Measurements from ENCODE around the gene GAB4.

GAB4 gene

DNA sequence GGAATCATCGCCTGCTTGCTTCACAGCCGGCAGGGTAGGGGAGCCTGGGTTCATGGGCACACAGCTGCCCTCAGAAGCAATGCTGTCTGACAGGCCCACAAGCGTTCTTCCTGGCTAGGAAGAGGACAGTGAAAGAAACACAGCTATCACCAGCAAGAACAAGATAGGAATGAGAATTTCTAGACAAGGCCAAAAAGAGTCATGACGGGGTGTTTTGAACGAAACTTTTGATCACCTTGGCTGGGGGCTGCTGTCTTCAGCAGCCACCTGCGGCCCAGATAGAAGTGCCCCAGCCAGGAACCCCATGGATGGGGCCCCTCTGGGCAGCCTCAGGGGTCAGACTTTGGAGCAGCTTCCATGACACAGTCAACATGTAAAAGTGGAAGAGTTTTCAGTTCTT is 41.8 kb downstream of the GAB4 start:
- in situ Hi-C loops (cut with MboI; ENCODE audit: low pct_unique_long_range_greater_than_20kb, low sequenced_read_pairs, unreplicated experiment): no loop called here
- DNase-seq (ENCODE audit: low spot score): no peak
- TF ChIP-seq, protein P1, sequence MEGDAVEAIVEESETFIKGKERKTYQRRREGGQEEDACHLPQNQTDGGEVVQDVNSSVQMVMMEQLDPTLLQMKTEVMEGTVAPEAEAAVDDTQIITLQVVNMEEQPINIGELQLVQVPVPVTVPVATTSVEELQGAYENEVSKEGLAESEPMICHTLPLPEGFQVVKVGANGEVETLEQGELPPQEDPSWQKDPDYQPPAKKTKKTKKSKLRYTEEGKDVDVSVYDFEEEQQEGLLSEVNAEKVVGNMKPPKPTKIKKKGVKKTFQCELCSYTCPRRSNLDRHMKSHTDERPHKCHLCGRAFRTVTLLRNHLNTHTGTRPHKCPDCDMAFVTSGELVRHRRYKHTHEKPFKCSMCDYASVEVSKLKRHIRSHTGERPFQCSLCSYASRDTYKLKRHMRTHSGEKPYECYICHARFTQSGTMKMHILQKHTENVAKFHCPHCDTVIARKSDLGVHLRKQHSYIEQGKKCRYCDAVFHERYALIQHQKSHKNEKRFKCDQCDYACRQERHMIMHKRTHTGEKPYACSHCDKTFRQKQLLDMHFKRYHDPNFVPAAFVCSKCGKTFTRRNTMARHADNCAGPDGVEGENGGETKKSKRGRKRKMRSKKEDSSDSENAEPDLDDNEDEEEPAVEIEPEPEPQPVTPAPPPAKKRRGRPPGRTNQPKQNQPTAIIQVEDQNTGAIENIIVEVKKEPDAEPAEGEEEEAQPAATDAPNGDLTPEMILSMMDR (IDR thresholded peaks at IDR 0.05; ENCODE audit: extremely low read depth, insufficient read depth, missing control alignments): no peak

DNA sequence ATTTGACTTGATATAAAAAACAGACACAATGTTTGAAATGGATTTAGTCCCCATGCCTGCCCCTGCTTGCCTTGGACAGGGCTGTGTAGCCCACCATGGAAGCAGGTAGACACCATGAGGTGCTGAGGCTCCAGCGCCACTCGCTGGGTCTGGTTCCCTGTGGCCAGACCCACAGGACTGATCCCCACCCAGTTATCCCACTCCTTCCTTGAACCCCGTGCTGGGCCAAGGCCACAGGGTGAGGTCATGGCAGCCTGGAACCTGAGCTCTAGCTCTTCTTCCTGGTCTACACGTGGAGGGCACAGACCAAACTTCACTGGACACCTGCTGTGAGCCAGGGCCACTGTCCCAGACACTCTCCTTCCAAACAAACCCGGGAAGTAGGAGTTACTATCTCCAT is 42.5 kb downstream of the GAB4 start:
- no peak for DNase-seq (ENCODE audit: low spot score)
- in situ Hi-C loops (cut with MboI; ENCODE audit: low pct_unique_long_range_greater_than_20kb, low sequenced_read_pairs, unreplicated experiment): no loop called here
- TF ChIP-seq, protein P1 (IDR thresholded peaks at IDR 0.05; ENCODE audit: extremely low read depth, insufficient read depth, missing control alignments): no peak

DNA sequence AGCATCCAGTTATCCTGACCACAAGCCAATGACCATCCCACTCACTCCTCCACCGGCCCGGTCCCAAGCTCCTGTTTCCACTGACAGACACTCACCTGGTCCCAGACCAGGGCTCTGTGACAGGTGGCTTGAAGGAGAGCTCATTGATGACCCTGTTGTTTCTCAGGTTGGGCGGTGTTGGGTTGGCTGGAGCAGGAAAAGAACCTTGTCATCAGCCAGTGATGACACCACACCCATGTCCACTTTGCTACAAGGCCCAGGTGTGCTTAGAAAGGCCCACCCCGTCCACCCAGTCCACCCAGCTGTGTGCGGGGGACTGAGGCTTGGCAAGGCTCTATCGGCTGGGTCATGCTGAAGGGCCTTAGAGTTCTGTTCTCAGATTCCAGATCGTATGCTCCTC is 42.9 kb downstream of the GAB4 start:
- TF ChIP-seq, protein P1 (IDR thresholded peaks at IDR 0.05; ENCODE audit: extremely low read depth, insufficient read depth, missing control alignments): no peak
- DNase-seq (ENCODE audit: low spot score): no peak
- in situ Hi-C loops (cut with MboI; ENCODE audit: low pct_unique_long_range_greater_than_20kb, low sequenced_read_pairs, unreplicated experiment): no loop called here

DNA sequence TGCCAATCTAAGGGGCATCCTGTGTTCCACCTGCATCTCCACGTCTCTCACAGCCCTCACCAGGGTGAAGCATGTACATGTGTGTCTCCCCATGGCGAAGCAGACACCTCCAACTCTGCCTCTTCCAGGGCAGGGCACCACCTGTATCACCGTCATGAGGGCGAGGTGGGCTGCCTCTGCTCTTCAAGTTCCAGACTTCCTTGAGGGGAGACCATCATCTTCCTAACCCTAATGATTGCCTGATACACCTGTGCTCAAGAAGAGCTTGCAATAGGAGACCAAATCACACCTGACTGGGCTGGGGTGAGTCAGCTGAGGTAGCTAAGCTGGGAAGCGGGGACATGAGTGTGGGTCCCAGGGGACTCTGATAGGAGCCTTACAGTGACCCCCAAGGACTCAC is 43.7 kb downstream of the GAB4 start:
- in situ Hi-C loops (cut with MboI; ENCODE audit: low pct_unique_long_range_greater_than_20kb, low sequenced_read_pairs, unreplicated experiment): no loop called here
- no peak for DNase-seq (ENCODE audit: low spot score)
- TF ChIP-seq, protein P1 (IDR thresholded peaks at IDR 0.05; ENCODE audit: extremely low read depth, insufficient read depth, missing control alignments): no peak

DNA sequence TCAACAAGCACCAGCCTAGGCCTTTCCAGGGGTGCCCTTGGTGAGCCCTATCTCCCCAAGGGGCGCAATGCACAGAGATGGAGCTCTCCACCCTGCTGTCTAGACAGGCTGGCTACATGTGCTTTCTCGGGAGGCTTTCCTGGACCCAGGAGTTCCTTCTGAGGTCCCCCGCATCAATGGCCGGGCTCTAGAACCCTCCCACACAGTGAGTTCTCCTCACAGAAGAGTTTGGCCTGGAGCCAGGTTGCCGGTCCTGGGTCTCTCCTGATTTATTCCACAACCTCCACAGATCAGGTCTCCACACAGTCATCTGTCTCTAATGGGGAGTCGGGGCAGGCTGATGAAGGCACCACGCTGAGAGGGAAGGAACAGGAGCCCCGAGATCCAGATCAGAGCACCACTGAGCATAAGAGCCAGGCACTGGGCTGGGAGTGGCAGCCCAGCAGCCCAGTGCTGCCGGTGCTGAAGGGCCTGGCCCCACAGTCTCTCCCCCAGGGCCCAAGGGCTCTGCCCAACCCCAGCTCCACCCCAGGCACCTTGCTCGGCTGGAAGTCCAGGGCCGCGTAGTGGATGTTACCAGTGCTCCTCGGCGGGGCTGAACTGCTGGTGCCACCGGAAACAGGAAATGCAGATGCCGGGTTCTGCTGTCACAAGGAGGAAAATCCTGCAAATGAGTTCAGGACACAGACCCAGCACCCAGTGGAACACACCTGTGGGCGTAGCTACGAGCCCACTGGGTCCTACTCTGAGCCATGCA is 44.7 kb downstream of the GAB4 start:
- in situ Hi-C loops (cut with MboI; ENCODE audit: low pct_unique_long_range_greater_than_20kb, low sequenced_read_pairs, unreplicated experiment): no loop called here
- no peak for DNase-seq (ENCODE audit: low spot score)
- TF ChIP-seq, protein P1 (IDR thresholded peaks at IDR 0.05; ENCODE audit: extremely low read depth, insufficient read depth, missing control alignments): no peak

DNA sequence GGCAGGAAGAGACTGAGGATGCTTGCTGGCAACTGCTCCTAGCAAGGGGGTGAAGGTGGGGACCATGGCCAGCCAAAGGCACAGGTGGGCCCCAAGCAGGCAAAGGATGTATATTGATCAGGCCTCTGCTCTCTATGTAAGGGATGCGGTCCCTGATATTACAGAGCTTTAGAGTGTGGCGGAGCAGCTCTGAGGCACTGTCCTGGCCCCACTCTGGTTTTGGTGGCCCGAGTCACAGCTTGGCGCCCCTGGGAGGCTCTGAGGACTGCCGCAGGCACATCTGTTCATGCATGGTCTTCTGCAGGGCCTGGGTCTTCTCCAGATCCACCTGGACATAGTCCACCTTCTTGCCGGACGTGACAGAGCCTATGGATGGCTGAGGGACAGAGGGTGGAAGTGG is 45.5 kb downstream of the GAB4 start:
- no peak for DNase-seq (ENCODE audit: low spot score)

More for the DNA sequence above, 45.5 kb downstream of the GAB4 start:
- in situ Hi-C loops (cut with MboI; ENCODE audit: low pct_unique_long_range_greater_than_20kb, low sequenced_read_pairs, unreplicated experiment): no loop called here
- TF ChIP-seq, protein P1 (IDR thresholded peaks at IDR 0.05; ENCODE audit: extremely low read depth, insufficient read depth, missing control alignments): no peak
